ENCODE results near the gene ST6GALNAC2.
"Not testable (repeated sequence)": the region's sequence is repeated elsewhere in the genome, so short reads cannot be mapped to it uniquely, and the experiment has no call there.

Gene ST6GALNAC2

GRCh38 chr17:76521683-76522082 is 64.0 kb downstream of the ST6GALNAC2 start:
- intact Hi-C loops (cut with DNase I), result loop anchor here (10.0 kb wide), 1 partner anchor 103 kb away; no protein-coding TSS in a partner anchor
- not testable (repeated sequence) for DNase-seq

GRCh38 chr17:76521262-76521661 is 64.4 kb downstream of the ST6GALNAC2 start:
- DNase-seq, result no peak
- intact Hi-C loops (cut with DNase I), result loop anchor here (10.0 kb wide), 1 partner anchor 104 kb away; no protein-coding TSS in a partner anchor

- intact Hi-C loops (cut with DNase I), result no loop called here
- no peak for DNase-seq
These were observed 66.4 kb downstream of the ST6GALNAC2 start for GRCh38 chr17:76519048-76519966.

- no peak for DNase-seq
- intact Hi-C loops (cut with DNase I), result no loop called here
These were observed 68.0 kb downstream of the ST6GALNAC2 start for GRCh38 chr17:76517638-76518038.
